HG03558 (cell line): ENCODE data around the gene KCND2.

Experiments
- ATAC-seq: cut with Tn5 transposase; IDR thresholded peaks from one replicate; pipeline ENCODE4 v1.9.1; 2021; ENCODE audit warnings: moderate number of reproducible peaks; ENCODE audit not compliant: unreplicated experiment; ENCODE audit errors: extremely low read depth

Gene KCND2

GRCh38 chr7:120473352-120473751 lies 200.4 kb downstream of the KCND2 start:
- ATAC-seq, result no peak

- peak; percentile 81 for ATAC-seq
Measured at GRCh38 chr7:120475994-120476393, 203.0 kb downstream of the KCND2 start.

DNA sequence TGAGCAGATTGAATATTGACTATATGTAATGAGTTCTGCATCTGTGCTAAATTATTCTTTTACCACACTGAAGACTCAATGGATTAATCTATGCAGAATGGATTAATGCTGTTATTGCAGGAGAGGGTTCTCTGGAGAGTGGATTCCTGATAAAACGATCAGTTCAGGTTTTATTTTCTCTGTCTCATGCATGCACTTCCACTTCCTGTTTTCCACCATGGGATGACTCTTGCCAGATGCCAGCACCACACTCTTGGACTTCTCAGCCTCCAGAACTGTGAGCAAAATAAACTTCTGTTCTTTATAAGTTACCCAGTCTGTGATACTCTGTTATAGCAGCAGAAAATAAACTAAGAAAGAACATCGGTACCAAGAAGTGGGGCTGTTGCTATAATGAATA lies 207.5 kb downstream of the KCND2 start:
- ATAC-seq, result no peak

DNA sequence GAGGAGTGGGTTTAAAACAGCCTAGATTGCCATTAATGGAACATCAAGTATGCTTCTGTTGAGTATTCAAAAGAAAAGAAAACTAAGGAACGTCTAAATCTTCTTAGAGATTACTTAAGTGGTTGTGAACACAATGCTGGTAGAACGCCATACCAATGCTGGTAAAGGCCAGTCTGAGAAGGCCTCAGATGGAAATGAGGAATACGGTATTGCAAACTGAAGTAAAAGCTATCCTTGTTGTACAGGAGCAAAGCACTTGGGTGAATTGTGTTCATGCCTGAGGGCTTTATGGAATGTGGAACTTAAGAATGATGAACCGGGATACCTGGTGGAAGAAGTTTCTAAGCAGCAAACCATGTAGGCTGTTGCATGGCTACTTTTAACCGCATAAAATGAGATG lies 208.0 kb downstream of the KCND2 start:
- no peak for ATAC-seq

GRCh38 chr7:120486164-120486563 lies 213.2 kb downstream of the KCND2 start:
- no peak for ATAC-seq

DNA sequence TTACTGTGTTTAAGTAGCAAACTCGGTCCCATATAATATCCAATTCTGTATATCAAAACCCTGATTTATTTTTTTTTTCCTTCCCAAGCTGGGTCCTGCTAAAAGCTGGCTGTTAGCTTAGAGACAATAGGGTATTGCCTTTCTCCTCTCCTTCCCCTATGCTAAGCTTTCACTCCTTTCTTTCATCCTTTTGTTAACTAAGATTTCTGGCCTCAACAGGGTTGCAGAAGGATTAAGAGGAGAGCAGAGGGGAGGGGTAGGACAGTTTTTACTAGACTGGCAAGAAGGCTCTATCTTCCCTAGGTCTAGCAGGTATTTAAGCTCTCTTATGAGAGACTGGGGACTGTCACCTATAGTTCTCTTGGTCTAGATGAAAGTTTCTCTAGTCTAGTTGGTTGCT lies 229.2 kb downstream of the KCND2 start:
- ATAC-seq, result no peak

DNA sequence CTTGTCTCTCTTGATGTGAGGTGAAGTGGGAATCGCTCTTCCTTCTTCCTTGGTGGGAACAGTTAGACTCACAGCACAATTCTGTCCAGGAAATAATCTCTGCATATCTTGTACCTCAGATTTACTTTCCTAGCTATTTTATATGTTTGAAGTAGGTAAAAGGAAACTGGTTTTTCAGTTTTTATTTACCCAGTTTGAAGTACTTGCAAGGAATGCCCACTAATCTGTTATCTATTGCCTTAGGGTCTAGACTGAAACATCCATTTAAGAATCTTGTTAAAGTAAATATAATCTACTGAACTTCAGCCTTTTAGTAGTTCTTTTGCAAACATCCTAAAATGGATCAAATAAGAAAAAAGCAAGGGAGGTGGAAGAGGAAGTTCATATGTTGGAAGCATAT lies 229.8 kb downstream of the KCND2 start:
- no peak for ATAC-seq

DNA sequence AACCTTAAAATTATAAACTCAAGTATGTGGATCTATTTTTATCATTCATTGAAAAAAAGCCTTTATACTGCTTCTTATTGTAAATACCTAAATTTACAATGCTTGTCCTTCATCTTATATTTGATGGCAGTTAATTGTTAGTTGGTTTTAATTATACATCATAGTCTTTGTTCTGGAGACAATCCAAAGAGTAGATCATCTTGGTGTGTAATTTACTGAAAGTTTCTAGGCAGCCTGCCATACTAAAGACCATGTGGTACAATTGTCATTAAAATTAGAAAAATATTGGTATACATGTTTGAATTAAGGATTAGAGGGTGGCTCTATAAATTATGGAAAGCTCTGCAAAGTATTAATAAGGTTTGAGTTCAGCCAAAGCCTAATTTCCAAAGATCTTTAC lies 231.4 kb downstream of the KCND2 start:
- ATAC-seq, result no peak

GRCh38 chr7:120505770-120506169 lies 232.8 kb downstream of the KCND2 start:
- ATAC-seq, result no peak

- no peak for ATAC-seq
Measured at GRCh38 chr7:120512701-120513100, 239.7 kb downstream of the KCND2 start.

DNA sequence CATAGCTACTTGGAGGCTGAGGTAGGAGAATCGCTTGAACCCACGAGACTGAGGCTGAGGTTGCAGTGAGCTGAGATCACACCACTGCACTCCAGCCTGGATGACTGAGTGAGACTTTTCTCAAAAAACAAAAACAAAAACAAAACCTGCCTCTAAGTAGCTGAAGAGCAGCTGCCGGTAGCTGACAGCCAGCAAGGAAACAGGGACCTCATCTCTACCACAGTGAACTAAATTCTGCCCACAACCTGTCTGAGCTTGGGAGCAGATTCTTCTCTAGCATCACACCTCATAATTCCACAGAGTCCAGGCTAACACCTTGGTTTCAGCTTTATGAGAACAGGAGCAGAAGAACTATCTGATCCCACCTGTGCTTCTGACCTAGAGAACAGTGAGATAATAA lies 246.2 kb downstream of the KCND2 start:
- no peak for ATAC-seq

GRCh38 chr7:120521761-120522737 lies 249.1 kb downstream of the KCND2 start:
- no peak for ATAC-seq

GRCh38 chr7:120523985-120524384 lies 251.0 kb downstream of the KCND2 start:
- ATAC-seq, result no peak

GRCh38 chr7:120526902-120527509 lies 254.0 kb downstream of the KCND2 start:
- ATAC-seq, result no peak

DNA sequence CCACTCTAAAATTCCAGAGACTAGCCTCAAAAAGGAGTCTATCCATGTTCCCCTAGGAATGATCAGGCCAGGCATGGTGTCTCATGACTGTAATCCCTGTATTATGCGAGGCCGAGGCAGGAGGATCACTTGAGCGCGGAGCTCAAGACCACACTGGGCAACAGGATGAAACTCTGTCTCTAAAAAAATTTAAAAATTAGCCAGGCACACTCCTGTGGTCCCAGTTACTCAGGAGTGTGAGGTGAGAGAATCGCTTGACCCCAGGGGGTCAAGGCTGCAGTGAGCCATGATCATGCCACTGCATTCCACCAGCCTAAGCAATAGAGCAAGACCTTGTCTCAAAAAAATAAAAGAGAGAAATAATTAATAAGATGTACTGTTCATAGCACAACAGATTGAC lies 256.8 kb downstream of the KCND2 start:
- ATAC-seq, result no peak

DNA sequence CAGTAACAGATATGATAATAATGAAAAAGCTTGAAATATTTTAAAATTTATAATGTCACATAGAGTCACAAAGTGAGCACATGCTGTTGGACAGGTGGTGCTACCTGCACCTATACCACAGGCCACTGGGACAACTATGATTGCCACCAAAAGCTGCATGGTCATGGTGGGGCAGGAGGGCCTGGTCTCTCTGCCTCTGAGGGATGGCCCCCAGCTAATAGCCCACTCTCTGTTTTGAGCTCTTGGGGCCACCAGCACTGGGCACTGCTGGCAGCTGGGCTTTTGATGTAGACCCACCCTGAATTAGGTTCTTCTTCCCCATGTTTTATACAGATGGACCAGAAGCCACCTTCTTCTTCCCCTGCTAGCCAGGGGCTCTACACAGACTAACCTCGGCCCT lies 265.4 kb downstream of the KCND2 start:
- ATAC-seq, result no peak

DNA sequence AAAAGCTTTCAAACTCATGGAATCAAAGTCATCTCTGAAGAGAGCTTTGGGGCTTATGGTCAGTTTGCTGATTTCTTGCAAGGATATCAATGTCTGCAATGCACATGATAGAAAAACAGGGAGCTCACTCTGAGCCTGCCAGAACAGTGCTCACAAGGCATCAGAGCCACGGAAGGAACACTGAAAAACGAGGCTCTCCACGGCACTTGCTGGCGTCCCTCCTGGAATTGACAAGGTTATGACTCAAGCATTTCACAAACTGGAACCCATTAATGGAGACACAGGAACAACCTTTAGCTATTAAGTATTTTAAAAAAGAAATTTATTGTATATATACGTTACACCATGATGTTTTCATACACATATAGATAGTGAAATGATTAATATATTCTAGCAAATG lies 266.3 kb downstream of the KCND2 start:
- no peak for ATAC-seq

- no peak for ATAC-seq
Measured at GRCh38 chr7:120547605-120548004, 274.6 kb downstream of the KCND2 start.

GRCh38 chr7:120550494-120551048 lies 277.6 kb downstream of the KCND2 start:
- no peak for ATAC-seq

DNA sequence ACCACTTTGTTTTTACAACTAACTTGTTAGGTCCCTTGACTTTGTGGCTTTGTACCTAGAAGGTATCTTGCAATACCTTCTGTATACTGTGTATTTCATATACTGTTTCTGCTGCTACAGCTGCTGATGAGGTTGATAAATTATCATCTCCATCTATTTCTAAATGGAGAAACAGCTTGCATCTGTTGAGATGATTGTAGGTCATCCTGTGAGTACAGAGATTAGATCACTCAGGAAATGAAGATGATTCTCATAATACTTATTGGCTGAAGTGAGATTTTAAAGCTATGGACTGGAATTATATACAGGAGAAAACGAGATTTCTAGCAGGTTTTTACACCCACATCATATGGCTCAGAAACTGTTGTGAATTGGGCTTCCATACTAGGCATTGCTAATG lies 280.5 kb downstream of the KCND2 start:
- ATAC-seq, result peak; percentile 36

- ATAC-seq, result peak; percentile 37
Measured at GRCh38 chr7:120554960-120555571, 282.1 kb downstream of the KCND2 start.
